IMR-90 (cell line): ENCODE measurements around the gene MEF2C. TPM values are rescaled to one million over a fixed set of nuclear protein-coding genes. Genes with fewer than 3 reads are reported as not detected.

ENCODE experiments used
- ATAC-seq: fragments of 200-7000 bp; cut with Tn5 transposase; 2 replicates; pipeline ENCODE4 v1.9.1; 2020; ENCODE audit warnings: low read depth, mild to moderate bottlenecking, moderate library complexity
- BruUV-seq: library from RNA; stranded (reverse); fragments of 400-500 nt; replicated peaks from 2 replicates; lab custom pipeline; 2021; lab: Mats Ljungman, UMichigan
- CTCF ChIA-PET: fragments of 300-600 bp; formaldehyde crosslinking; extraction: SDS; loops from one replicate; lab custom pipeline; 2021; ENCODE audit warnings: antibody characterized with exemption; lab: Yijun Ruan, JAX
- POLR2A ChIA-PET: fragments of 300-600 bp; sonication (Branson Sonifier 250); formaldehyde crosslinking; loops from one replicate; lab custom pipeline; 2022; ENCODE audit warnings: antibody characterized with exemption; ENCODE audit not compliant: unreplicated experiment; lab: Charles Lee
- DNase-seq: peaks from one replicate; pipeline ENCODE4 v3.0.0; 2013
- H2AFZ ChIP-seq: replicated peaks from 2 replicates; pipeline ENCODE3; 2013; ENCODE audit warnings: low read length, mild to moderate bottlenecking; ENCODE audit not compliant: poor library complexity
- H2AK5ac ChIP-seq: 2 replicates; pipeline ENCODE4 v1.6.1; 2013; ENCODE audit warnings: low read depth, low read length, inconsistent platforms
- H2AK9ac ChIP-seq: replicated peaks from 2 replicates; pipeline ENCODE3; 2013; ENCODE audit warnings: mild to moderate bottlenecking, low read depth, low read length, moderate library complexity; ENCODE audit not compliant: poor library complexity
- H2BK120ac ChIP-seq: 2 replicates; pipeline ENCODE4 v1.6.1; 2013; ENCODE audit warnings: low read depth, low read length, inconsistent platforms
- H2BK15ac ChIP-seq: 3 replicates; pipeline ENCODE4 v1.6.1; 2013; ENCODE audit warnings: low read depth, low read length, inconsistent platforms
- H2BK20ac ChIP-seq: 2 replicates; pipeline ENCODE4 v1.6.1; 2013; ENCODE audit warnings: low read depth, mild to moderate bottlenecking, inconsistent platforms, low read length, moderate library complexity
- H2BK5ac ChIP-seq: 2 replicates; pipeline ENCODE4 v1.6.1; 2013; ENCODE audit warnings: mild to moderate bottlenecking, low read depth, low read length, inconsistent platforms; ENCODE audit not compliant: poor library complexity, severe bottlenecking
- H3K14ac ChIP-seq: replicated peaks from 2 replicates; pipeline ENCODE4 v1.6.1; 2013; ENCODE audit warnings: low read depth, low read length, inconsistent platforms
- H3K18ac ChIP-seq: 2 replicates; pipeline ENCODE4 v1.6.1; 2013; ENCODE audit warnings: low read depth, low read length, control low read depth
- H3K23ac ChIP-seq: 2 replicates; pipeline ENCODE4 v1.6.1; 2013; ENCODE audit warnings: low read depth, low read length, inconsistent platforms
- H3K27ac ChIP-seq: 2 replicates; pipeline ENCODE4 v1.5.1; 2013; ENCODE audit warnings: mild to moderate bottlenecking, control low read depth, low read length; ENCODE audit not compliant: insufficient read depth
- H3K27me3 ChIP-seq: 2 replicates; pipeline ENCODE4 v1.6.1; 2013; ENCODE audit warnings: low read length; ENCODE audit not compliant: control insufficient read depth, insufficient read depth
- H3K36me3 ChIP-seq: 2 replicates; pipeline ENCODE4 v1.6.1; 2013; ENCODE audit warnings: low read length, mixed read lengths; ENCODE audit not compliant: control insufficient read depth, insufficient read depth
- H3K4ac ChIP-seq: 2 replicates; pipeline ENCODE4 v1.6.1; 2013; ENCODE audit warnings: low read depth, low read length, inconsistent platforms
- H3K4me1 ChIP-seq: 2 replicates; pipeline ENCODE4 v1.6.1; 2013; ENCODE audit warnings: low read length, mixed read lengths; ENCODE audit not compliant: control insufficient read depth, insufficient read depth
- H3K4me2 ChIP-seq: 2 replicates; pipeline ENCODE4 v1.6.1; 2013; ENCODE audit warnings: low read depth, mild to moderate bottlenecking, control low read depth, low read length, moderate library complexity
- H3K4me3 ChIP-seq: 2 replicates; pipeline ENCODE4 v1.5.1; 2013; ENCODE audit warnings: low read depth, mild to moderate bottlenecking, control low read depth, low read length, moderate library complexity; ENCODE audit not compliant: insufficient read depth
- H3K56ac ChIP-seq: 2 replicates; pipeline ENCODE4 v1.6.1; 2013; ENCODE audit warnings: low read length, inconsistent platforms; ENCODE audit not compliant: insufficient read depth; ENCODE audit errors: extremely low read depth
- H3K79me1 ChIP-seq, 2 experiments: 2 replicates each; pipeline ENCODE4 v1.6.1; 2013; ENCODE audit warnings: low read length in 2 of 2, inconsistent platforms in 1 of 2, low read depth in 1 of 2
- H3K9ac ChIP-seq: 2 replicates; pipeline ENCODE4 v1.6.1; 2013; ENCODE audit warnings: low read depth, low read length, control low read depth
- H3K9me1 ChIP-seq: 2 replicates; pipeline ENCODE4 v1.6.1; 2013; ENCODE audit warnings: low read length, inconsistent platforms; ENCODE audit not compliant: insufficient read depth
- H3K9me3 ChIP-seq: 2 replicates; pipeline ENCODE4 v1.6.1; 2013; ENCODE audit warnings: low read length; ENCODE audit not compliant: control insufficient read depth, insufficient read depth
- H4K20me1 ChIP-seq: 2 replicates; pipeline ENCODE4 v1.6.1; 2013; ENCODE audit warnings: low read length, inconsistent platforms; ENCODE audit not compliant: insufficient read depth
- H4K5ac ChIP-seq: 2 replicates; pipeline ENCODE4 v1.6.1; 2013; ENCODE audit warnings: mild to moderate bottlenecking, low read depth, low read length, control low read depth
- H4K8ac ChIP-seq, 2 experiments: 2 replicates each; pipeline ENCODE4 v1.6.1; 2013; ENCODE audit warnings: low read depth in 2 of 2, low read length in 2 of 2, control low read depth in 1 of 2, inconsistent platforms in 1 of 2
- H4K91ac ChIP-seq: 2 replicates; pipeline ENCODE4 v1.6.1; 2013; ENCODE audit warnings: low read depth, low read length, inconsistent platforms; ENCODE audit not compliant: insufficient read depth
- CTCF ChIP-seq: conservative IDR thresholded peaks from 2 replicates; pipeline ENCODE4 v1.5.1; 2012; ENCODE audit warnings: mild to moderate bottlenecking, low read depth, low read length, improper control_type of control experiment
- FOS ChIP-seq: fragments of 150-350 bp; IDR thresholded peaks from 2 replicates; pipeline ENCODE4 v1.6.1; 2016; ENCODE audit warnings: low read depth, low read length
- MAFK ChIP-seq: IDR thresholded peaks from 2 replicates; pipeline ENCODE4 v1.6.1; 2012; ENCODE audit warnings: low read depth, low read length, improper control_type of control experiment
- MAZ ChIP-seq: IDR thresholded peaks from 2 replicates; pipeline ENCODE4 v1.6.1; 2012; ENCODE audit warnings: low read depth, mild to moderate bottlenecking, low read length, improper control_type of control experiment, moderate library complexity, borderline replicate concordance
- MXI1 ChIP-seq: IDR thresholded peaks from 2 replicates; pipeline ENCODE4 v1.6.1; 2012; ENCODE audit warnings: low read depth, mild to moderate bottlenecking, low read length, moderate library complexity, borderline replicate concordance
- POLR2A ChIP-seq: IDR thresholded peaks from 2 replicates; pipeline ENCODE4 v1.6.1; 2012; ENCODE audit warnings: mild to moderate bottlenecking, low read depth, low read length
- RCOR1 ChIP-seq: IDR thresholded peaks from 2 replicates; pipeline ENCODE4 v1.6.1; 2012; ENCODE audit warnings: mild to moderate bottlenecking, low read length, improper control_type of control experiment; ENCODE audit not compliant: insufficient replicate concordance
- WGBS, 2 experiments: methylation state at CpG; one replicate each; pipeline versions ENCODE4 v1.1.5 to v1.1.7; 2013; ENCODE audit warnings: missing lambda C conversion rate in 2 of 2; ENCODE audit not compliant: insufficient read length in 1 of 2; ENCODE audit errors: extremely low coverage in 2 of 2; 5-methylcytosine and 5-hydroxymethylcytosine counted together
- dilution Hi-C: fragments of 300-500 bp; cut with HindIII; formaldehyde crosslinking; loops from one replicate; pipeline ENCODE4 v1.14.3; 2018; ENCODE audit warnings: low sequenced_read_pairs; ENCODE audit not compliant: unreplicated experiment
- in situ Hi-C: fragments of 300-500 bp; cut with MboI; formaldehyde crosslinking; loops from 3 replicates; pipeline ENCODE4 v1.14.3; 2019; ENCODE audit warnings: low sequenced_read_pairs, inconsistent platforms, mixed read lengths
- intact Hi-C: fragments of 100-400 bp; cut with micrococcal nuclease; formaldehyde crosslinking; loops from 2 replicates; pipeline ENCODE4 v1.10.0; 2022
- polyA plus RNA-seq, 3 experiments: library from polyadenylated mRNA; depleted of rRNA; stranded (reverse); fragments of >200 nt; gene quantifications; 2 replicates each; pipeline ENCODE4 v1.2.3, GENCODE V29; 2012; ENCODE audit warnings: low replicate concordance in 1 of 3
- total RNA-seq: library from RNA; depleted of rRNA; stranded (reverse); fragments of >200 nt; gene quantifications from 2 replicates; pipeline ENCODE4 v1.2.3, GENCODE V29; 2012

The MEF2C gene
- total and polyA plus RNA-seq, 2 of the 4 experiments (the other 2 are of a cell fraction), result 1.5 to 6.8 TPM

- Histone ChIP-seq H2BK20ac (no peak overlapping the region), H3K4me3 (no peak overlapping the region), H2BK120ac (no peak overlapping the region), H3K36me3 (no peaks in the 10 kb centered on the region), H3K4ac (no peak overlapping the region), H2BK5ac (no peak overlapping the region), H3K79me1 (no peaks in the 10 kb centered on the region), H3K9me3 (no peaks in the 10 kb centered on the region), H4K20me1 (no peaks in the 10 kb centered on the region), H3K9ac (no peak overlapping the region), H2AK9ac (no peak overlapping the region), H3K27ac (no peak overlapping the region), H4K8ac (no peak overlapping the region), H4K91ac (no peak overlapping the region), H2AK5ac (no peak overlapping the region), H3K14ac (no peak overlapping the region), H3K27me3 (no peaks in the 10 kb centered on the region), H3K4me1 (no peaks in the 10 kb centered on the region), H2BK15ac (no peak overlapping the region), H3K9me1 (no peaks in the 10 kb centered on the region), H4K5ac (no peak overlapping the region), H3K23ac (no peak overlapping the region), H2AFZ (no peak overlapping the region), H3K18ac (no peak overlapping the region), H3K56ac (no peak overlapping the region), H3K4me2 (no peak overlapping the region)
- no TSS peak for BruUV-seq
- WGBS, 2 experiments, result no CpG with 5 or more reads among the region's 3 CpGs
- dilution Hi-C loops (no loop called here), intact Hi-C loops (no loop called here), in situ Hi-C loops (no loop called here)
- no peak for TF ChIP-seq RCOR1
- TF ChIP-seq MXI1, result no peak
- no peak for TF ChIP-seq MAZ
- TF ChIP-seq FOS, result no peak
- no peak for TF ChIP-seq POLR2A
- TF ChIP-seq CTCF, result no peak
- TF ChIP-seq MAFK, result no peak
- ChIA-PET CTCF (interaction anchor here (0.5 to 1.5 kb wide), 2 partner anchors 17 to 568 kb away, joined by 3 to 4 read pairs; no protein-coding TSS in a partner anchor), POLR2A (no interaction called here)
- DNase-seq (no peak), ATAC-seq (no peak)
Observed at GRCh38 chr5:88746438-88746882, 136.5 kb downstream of the MEF2C start.
